ENCODE results near the gene ARHGAP28.
A peak's percentile ranks its signal among the peaks of the same experiment; 100 is the strongest.

The ARHGAP28 gene

GRCh38 chr18:6956495-6956894 is 227.0 kb downstream of the ARHGAP28 start:
- H3K27me3 Mint-ChIP-seq (ENCODE audit: low read depth, poor library complexity) = no peaks in the 10 kb centered on the region
- peaks cover 11% of the 10 kb centered on the region for H3K4me1 Mint-ChIP-seq
- no peak overlapping the region for H3K4me3 Mint-ChIP-seq
- peaks cover 76% of the 10 kb centered on the region for H3K36me3 Mint-ChIP-seq (ENCODE audit: low read depth)
- no peak for TF ChIP-seq CTCF (IDR thresholded peaks at IDR 0.05)
- H3K9me3 Mint-ChIP-seq = peaks cover 11% of the 10 kb centered on the region
- DNase-seq = no peak
- no peak overlapping the region for H3K27ac Mint-ChIP-seq

DNA sequence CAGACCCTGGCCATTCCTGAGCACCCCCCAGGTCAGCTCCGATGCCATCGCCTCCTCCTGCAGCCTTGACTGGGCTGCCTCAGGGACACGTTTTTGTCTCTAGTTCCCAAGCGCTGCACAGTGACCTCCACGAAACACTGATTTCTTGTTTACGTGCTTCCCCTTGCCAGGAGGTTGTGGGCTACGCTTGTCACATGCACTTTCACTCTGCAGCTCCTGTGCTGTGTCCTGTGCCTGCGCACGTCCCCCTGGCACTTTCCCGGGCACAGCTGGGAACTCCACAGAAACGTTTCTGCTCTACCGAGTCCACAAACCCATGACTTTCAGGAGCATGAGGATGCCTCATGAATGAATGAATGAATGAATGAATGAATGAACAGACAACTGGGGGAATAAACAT is 227.5 kb downstream of the ARHGAP28 start:
- H3K4me1 Mint-ChIP-seq = peaks cover 6% of the 10 kb centered on the region
- H3K27me3 Mint-ChIP-seq (ENCODE audit: low read depth, poor library complexity) = no peaks in the 10 kb centered on the region
- DNase-seq = no peak
- H3K4me3 Mint-ChIP-seq = no peak overlapping the region
- H3K36me3 Mint-ChIP-seq (ENCODE audit: low read depth) = peaks cover 75% of the 10 kb centered on the region
- H3K27ac Mint-ChIP-seq = no peak overlapping the region
- H3K9me3 Mint-ChIP-seq = peaks cover 11% of the 10 kb centered on the region
- no peak for TF ChIP-seq CTCF (IDR thresholded peaks at IDR 0.05)

GRCh38 chr18:6959110-6959509 is 229.6 kb downstream of the ARHGAP28 start:
- H3K4me3 Mint-ChIP-seq = no peak overlapping the region
- no peaks in the 10 kb centered on the region for H3K27me3 Mint-ChIP-seq (ENCODE audit: low read depth, poor library complexity)
- TF ChIP-seq CTCF (IDR thresholded peaks at IDR 0.05) = no peak
- H3K36me3 Mint-ChIP-seq (ENCODE audit: low read depth) = peaks cover 66% of the 10 kb centered on the region
- DNase-seq = no peak
- peak overlapping the region; percentile 22 for H3K27ac Mint-ChIP-seq
- peaks cover 11% of the 10 kb centered on the region for H3K9me3 Mint-ChIP-seq
- no peaks in the 10 kb centered on the region for H3K4me1 Mint-ChIP-seq

GRCh38 chr18:6960124-6960523 is 230.6 kb downstream of the ARHGAP28 start:
- peaks cover 11% of the 10 kb centered on the region for H3K9me3 Mint-ChIP-seq
- no peak overlapping the region for H3K4me3 Mint-ChIP-seq
- no peak for DNase-seq
- H3K36me3 Mint-ChIP-seq (ENCODE audit: low read depth) = peaks cover 70% of the 10 kb centered on the region
- TF ChIP-seq CTCF (IDR thresholded peaks at IDR 0.05) = no peak
- H3K27me3 Mint-ChIP-seq (ENCODE audit: low read depth, poor library complexity) = no peaks in the 10 kb centered on the region
- H3K4me1 Mint-ChIP-seq = no peaks in the 10 kb centered on the region
- no peak overlapping the region for H3K27ac Mint-ChIP-seq

GRCh38 chr18:6960656-6961055 is 231.1 kb downstream of the ARHGAP28 start:
- no peak overlapping the region for H3K27ac Mint-ChIP-seq
- H3K4me1 Mint-ChIP-seq = no peaks in the 10 kb centered on the region
- H3K4me3 Mint-ChIP-seq = no peak overlapping the region
- no peak for TF ChIP-seq CTCF (IDR thresholded peaks at IDR 0.05)
- no peak for DNase-seq
- peaks cover 71% of the 10 kb centered on the region for H3K36me3 Mint-ChIP-seq (ENCODE audit: low read depth)
- H3K27me3 Mint-ChIP-seq (ENCODE audit: low read depth, poor library complexity) = no peaks in the 10 kb centered on the region
- peaks cover 11% of the 10 kb centered on the region for H3K9me3 Mint-ChIP-seq

GRCh38 chr18:6961331-6961730 is 231.8 kb downstream of the ARHGAP28 start:
- Mint-ChIP-seq H3K27ac (no peak overlapping the region), H3K4me3 (no peak overlapping the region), H3K9me3 (peaks cover 11% of the 10 kb centered on the region), H3K36me3 (ENCODE audit: low read depth) (peaks cover 73% of the 10 kb centered on the region), H3K4me1 (no peaks in the 10 kb centered on the region), H3K27me3 (ENCODE audit: low read depth, poor library complexity) (no peaks in the 10 kb centered on the region)
- no peak for DNase-seq
- TF ChIP-seq CTCF (IDR thresholded peaks at IDR 0.05) = no peak
